ENCODE data around the gene ORC4.

The ORC4 gene

GRCh38 chr2:147884830-147885229 is 135.7 kb downstream of the ORC4 start:
- POLR2A ChIA-PET: no interaction called here
- CTCF ChIA-PET: no interaction called here
- no peak for DNase-seq (ENCODE audit: extremely low spot score)
- TF ChIP-seq LEF1 (IDR thresholded peaks at IDR 0.05; ENCODE audit: borderline replicate concordance): no peak
- no peak for TF ChIP-seq BHLHE40 (IDR thresholded peaks at IDR 0.05; ENCODE audit: borderline replicate concordance)
- no peak for TF ChIP-seq FOXK2 (IDR thresholded peaks at IDR 0.05)
- no peak for TF ChIP-seq FOXA1 (IDR thresholded peaks at IDR 0.05)
- no peak for TF ChIP-seq TARDBP (IDR thresholded peaks at IDR 0.05)

- TF ChIP-seq ZNF384 (IDR thresholded peaks at IDR 0.05) (no peak), SUZ12 (IDR thresholded peaks at IDR 0.05) (no peak), BHLHE40 (IDR thresholded peaks at IDR 0.05; ENCODE audit: borderline replicate concordance) (no peak), PKNOX1 (IDR thresholded peaks at IDR 0.05) (no peak), ELF4 (IDR thresholded peaks at IDR 0.05) (no peak)
- CTCF ChIA-PET: no interaction called here
- no peak for DNase-seq (ENCODE audit: extremely low spot score)
- POLR2A ChIA-PET: no interaction called here
Observed at GRCh38 chr2:147882631-147883030, 137.9 kb downstream of the ORC4 start.
